Thoracic aorta (tissue), 2 donors: ENCODE measurements around the gene ADO. TPM values are rescaled to one million over a fixed set of nuclear protein-coding genes. Genes with fewer than 3 reads are reported as not detected.

Experiments used
- ATAC-seq: fragments of 150-250 bp; one replicate; pipeline ENCODE4 v1.8.0; 2017; ENCODE audit warnings: low read depth; ENCODE audit not compliant: insufficient number of reproducible peaks, low FRiP score
- DNase-seq: peaks from one replicate; pipeline ENCODE4 v3.0.0-alpha.2; 2020; ENCODE audit warnings: low spot score
- H3K27ac ChIP-seq, 2 donors: fragments of 200-600 bp; sonication (generic); 1 replicate in 1 of 2; 2 replicates in 1 of 2; pipeline ENCODE4 v1.5.1; 2016; ENCODE audit warnings: mild to moderate bottlenecking in 2 of 2, moderate library complexity in 2 of 2
- H3K27me3 ChIP-seq: fragments of 200-600 bp; sonication (generic); replicated peaks from 2 replicates; pipeline ENCODE4 v1.6.0; 2016; ENCODE audit warnings: mild to moderate bottlenecking; ENCODE audit not compliant: insufficient read depth
- H3K36me3 ChIP-seq: fragments of 200-600 bp; sonication (generic); one replicate; pipeline ENCODE4 v1.5.1; 2016
- H3K4me1 ChIP-seq, 2 donors: fragments of 200-600 bp; sonication (generic); 1 replicate in 1 of 2; 2 replicates in 1 of 2; pipeline versions ENCODE4 v1.5.1 to v1.6.0; 2016; ENCODE audit warnings: low read depth in 2 of 2, mild to moderate bottlenecking in 1 of 2; ENCODE audit not compliant: control insufficient read depth in 1 of 2
- H3K4me3 ChIP-seq: fragments of 200-600 bp; sonication (generic); 2 replicates; pipeline ENCODE4 v1.5.1; 2016; ENCODE audit warnings: mild to moderate bottlenecking
- H3K9me3 ChIP-seq: fragments of 200-600 bp; sonication (generic); 2 replicates; pipeline ENCODE4 v1.5.1; 2016
- total RNA-seq, 2 donors: library from RNA; depleted of rRNA; stranded (reverse); fragments of >200 nt; gene quantifications; one replicate each; pipeline versions ENCODE4 v1.1.0 to v1.2.3, GENCODE V29; 2016
- TF ChIP-seq, protein P1 (sequence below): fragments of 200-600 bp; sonication (generic); IDR thresholded peaks from one replicate; pipeline ENCODE4 v1.5.1; 2019; ENCODE audit warnings: antibody characterized with exemption

Gene ADO
- total RNA-seq, 2 donors from 2014 or later: 15.8 to 22.8 TPM

DNA sequence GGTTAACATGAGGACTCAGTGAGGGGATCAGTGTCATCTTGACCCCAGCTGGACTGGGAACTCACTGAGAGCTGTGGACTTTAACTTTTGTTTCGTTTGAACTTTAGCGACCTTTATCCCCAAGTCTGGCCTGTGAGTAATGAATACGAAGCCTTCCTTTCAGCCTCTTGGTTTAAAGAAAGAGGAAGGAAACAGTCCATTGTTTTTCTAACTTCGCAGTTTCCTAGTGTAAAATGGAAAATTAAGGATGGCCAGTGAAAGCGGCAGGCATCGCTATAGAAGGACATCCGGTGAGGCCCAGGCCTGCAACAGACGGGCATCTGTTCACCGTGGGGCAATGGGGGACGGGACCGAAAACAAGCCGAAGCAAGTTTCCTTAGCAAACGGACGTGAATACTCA is 44.1 kb upstream of the ADO start:
- no peaks in the 10 kb centered on the region for H3K4me1 ChIP-seq
- ATAC-seq: no peak
- no peak overlapping the region for H3K4me3 ChIP-seq
- no peak for DNase-seq
- H3K27ac ChIP-seq: no peak overlapping the region
- no peaks in the 10 kb centered on the region for H3K36me3 ChIP-seq
- H3K27me3 ChIP-seq: no peaks in the 10 kb centered on the region
- TF ChIP-seq, protein P1, sequence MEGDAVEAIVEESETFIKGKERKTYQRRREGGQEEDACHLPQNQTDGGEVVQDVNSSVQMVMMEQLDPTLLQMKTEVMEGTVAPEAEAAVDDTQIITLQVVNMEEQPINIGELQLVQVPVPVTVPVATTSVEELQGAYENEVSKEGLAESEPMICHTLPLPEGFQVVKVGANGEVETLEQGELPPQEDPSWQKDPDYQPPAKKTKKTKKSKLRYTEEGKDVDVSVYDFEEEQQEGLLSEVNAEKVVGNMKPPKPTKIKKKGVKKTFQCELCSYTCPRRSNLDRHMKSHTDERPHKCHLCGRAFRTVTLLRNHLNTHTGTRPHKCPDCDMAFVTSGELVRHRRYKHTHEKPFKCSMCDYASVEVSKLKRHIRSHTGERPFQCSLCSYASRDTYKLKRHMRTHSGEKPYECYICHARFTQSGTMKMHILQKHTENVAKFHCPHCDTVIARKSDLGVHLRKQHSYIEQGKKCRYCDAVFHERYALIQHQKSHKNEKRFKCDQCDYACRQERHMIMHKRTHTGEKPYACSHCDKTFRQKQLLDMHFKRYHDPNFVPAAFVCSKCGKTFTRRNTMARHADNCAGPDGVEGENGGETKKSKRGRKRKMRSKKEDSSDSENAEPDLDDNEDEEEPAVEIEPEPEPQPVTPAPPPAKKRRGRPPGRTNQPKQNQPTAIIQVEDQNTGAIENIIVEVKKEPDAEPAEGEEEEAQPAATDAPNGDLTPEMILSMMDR: no peak
- no peaks in the 10 kb centered on the region for H3K9me3 ChIP-seq

GRCh38 chr10:62761115-62761514 is 43.4 kb upstream of the ADO start:
- H3K27me3 ChIP-seq: no peaks in the 10 kb centered on the region
- TF ChIP-seq, protein P1: no peak
- no peak overlapping the region for H3K27ac ChIP-seq
- H3K9me3 ChIP-seq: no peaks in the 10 kb centered on the region
- no peak for DNase-seq
- ATAC-seq: no peak
- no peak overlapping the region for H3K4me3 ChIP-seq
- H3K36me3 ChIP-seq: no peaks in the 10 kb centered on the region
- no peaks in the 10 kb centered on the region for H3K4me1 ChIP-seq

DNA sequence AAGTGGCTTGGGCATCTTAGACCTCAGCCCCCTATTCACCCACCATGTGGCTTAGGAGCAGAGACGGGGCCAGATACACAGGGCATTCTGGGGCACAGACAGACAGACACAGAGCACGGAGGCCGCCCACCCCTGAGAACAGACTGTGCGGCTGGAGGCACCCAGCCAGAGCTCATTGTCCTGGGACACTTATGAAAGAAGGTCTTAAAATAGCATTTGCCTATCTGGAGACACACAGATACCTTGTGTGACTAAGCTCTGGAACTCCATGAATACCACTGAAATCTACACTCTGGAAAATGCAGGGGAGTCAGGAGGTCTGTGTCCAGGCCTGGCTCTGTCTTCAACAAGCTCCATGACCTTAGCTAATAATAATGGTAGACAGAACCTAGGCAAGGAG is 41.4 kb upstream of the ADO start:
- Histone ChIP-seq H3K9me3 (no peaks in the 10 kb centered on the region), H3K36me3 (no peaks in the 10 kb centered on the region), H3K27ac (no peak overlapping the region), H3K4me1 (no peaks in the 10 kb centered on the region), H3K4me3 (no peak overlapping the region), H3K27me3 (no peaks in the 10 kb centered on the region)
- TF ChIP-seq, protein P1: no peak
- DNase-seq: no peak
- ATAC-seq: no peak

DNA sequence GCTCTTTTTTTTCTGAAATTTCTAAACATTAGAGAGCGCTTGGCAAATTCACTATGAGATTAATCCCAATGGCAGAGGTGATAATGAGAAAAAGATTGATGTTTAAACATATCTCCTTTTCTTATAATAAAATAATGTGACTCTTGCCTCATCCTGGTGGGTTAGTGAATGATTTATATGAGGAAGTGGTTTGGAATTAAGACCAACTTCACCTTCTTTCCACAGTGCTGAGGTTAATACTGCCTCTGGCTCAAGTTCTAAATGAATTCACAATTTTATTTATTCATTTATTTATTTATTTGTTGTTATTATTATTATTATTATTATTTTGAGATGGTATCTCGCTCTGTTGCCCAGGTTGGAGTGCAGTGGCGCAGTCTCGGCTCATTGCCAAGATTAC is 40.5 kb upstream of the ADO start:
- Histone ChIP-seq H3K36me3 (no peaks in the 10 kb centered on the region), H3K27me3 (no peaks in the 10 kb centered on the region), H3K4me1 (no peaks in the 10 kb centered on the region), H3K27ac (no peak overlapping the region), H3K9me3 (no peaks in the 10 kb centered on the region), H3K4me3 (no peak overlapping the region)
- TF ChIP-seq, protein P1: no peak
- ATAC-seq (no peak), DNase-seq (no peak)

DNA sequence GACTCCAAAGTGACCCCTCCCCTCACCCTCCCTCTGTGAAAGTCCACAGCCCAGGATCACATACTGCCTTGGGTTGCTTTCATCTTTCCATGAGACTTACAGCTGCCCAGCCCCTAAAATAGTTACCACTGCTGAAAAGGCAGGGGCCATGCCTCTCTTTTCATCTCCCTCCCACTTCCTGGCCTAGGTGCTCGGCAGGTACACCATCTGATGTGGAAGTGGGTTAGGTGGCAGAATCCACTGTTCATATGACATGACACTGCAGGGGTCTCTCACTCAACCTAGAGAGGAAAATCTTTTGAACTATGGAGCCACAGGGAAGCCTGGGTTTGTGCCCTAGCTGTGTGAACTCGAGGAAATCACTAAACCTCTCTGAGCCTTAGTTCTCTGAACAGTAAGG is 38.8 kb upstream of the ADO start:
- Histone ChIP-seq H3K4me1 (no peaks in the 10 kb centered on the region), H3K4me3 (no peak overlapping the region), H3K36me3 (no peaks in the 10 kb centered on the region), H3K9me3 (no peaks in the 10 kb centered on the region), H3K27ac (no peak overlapping the region), H3K27me3 (no peaks in the 10 kb centered on the region)
- no peak for ATAC-seq
- no peak for DNase-seq
- TF ChIP-seq, protein P1: no peak
